ENCODE results near the gene FAM240A. TPM values are rescaled to one million over a fixed set of nuclear protein-coding genes. Genes with fewer than 3 reads are reported as not detected.

Gene FAM240A
- total RNA-seq, 1 donor from 2014 or later, result 0.10 TPM

DNA sequence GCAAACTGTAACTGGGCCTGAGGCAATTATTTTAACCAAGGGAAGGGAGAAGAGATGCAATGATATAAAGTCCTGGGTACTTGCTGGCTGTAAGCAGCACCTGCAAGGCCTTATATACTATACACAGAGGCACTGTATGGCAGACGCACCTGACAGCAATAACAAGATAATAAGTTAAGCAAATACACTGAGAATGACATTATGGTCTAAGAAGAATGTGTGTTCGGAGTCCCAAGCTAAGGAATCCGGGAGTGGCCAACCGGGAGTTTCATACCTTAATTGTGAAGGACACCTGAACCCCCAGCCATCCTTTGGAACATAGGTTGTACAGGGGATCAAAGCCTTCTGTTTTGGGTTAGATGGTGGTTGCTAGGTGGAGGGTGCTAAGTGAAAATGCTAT lies 13.7 kb downstream of the FAM240A start:
- DNase-seq, result no peak

DNA sequence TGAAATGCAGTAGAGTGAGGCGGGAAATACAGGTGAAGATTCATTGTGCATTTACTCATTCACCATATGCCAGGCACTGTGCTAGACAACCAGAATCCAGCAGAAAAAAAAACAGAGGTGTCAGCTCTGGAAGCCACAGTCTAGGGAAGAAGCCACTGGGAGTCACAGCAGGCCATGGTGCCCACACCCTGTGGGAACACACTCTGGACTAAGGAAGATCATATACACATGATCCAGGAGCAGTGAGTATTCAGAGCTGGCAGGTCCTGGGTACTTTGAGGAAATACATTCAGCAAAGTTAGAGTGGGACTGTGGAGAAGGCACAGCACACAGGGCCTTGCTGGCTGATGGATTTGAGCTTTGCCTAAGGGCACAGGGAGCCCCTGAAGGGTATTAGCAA lies 14.8 kb downstream of the FAM240A start:
- no peak for DNase-seq

DNA sequence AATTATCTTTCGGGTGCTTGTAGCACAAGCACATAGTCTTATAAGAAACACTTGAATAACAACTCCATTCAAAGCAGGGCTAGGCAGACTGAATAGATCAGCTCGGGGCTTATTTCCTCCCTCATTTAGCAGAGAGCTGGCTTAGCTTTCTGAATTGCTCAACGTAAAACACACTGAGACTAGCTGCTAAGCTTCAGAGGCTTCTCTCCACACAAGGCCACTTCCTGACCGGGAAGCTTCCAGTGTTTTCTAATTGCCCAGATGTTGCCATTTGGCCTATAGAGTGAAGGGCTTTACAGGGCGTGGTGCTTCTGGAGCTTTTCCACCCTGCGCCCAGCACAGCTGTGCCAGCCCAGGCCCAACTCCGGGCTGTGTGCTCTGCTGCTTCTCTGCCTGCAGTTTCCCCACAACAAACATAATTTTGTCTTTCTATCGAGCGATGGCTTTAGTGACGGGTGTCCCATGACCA lies 16.6 kb downstream of the FAM240A start:
- peak; percentile 94 for DNase-seq

DNA sequence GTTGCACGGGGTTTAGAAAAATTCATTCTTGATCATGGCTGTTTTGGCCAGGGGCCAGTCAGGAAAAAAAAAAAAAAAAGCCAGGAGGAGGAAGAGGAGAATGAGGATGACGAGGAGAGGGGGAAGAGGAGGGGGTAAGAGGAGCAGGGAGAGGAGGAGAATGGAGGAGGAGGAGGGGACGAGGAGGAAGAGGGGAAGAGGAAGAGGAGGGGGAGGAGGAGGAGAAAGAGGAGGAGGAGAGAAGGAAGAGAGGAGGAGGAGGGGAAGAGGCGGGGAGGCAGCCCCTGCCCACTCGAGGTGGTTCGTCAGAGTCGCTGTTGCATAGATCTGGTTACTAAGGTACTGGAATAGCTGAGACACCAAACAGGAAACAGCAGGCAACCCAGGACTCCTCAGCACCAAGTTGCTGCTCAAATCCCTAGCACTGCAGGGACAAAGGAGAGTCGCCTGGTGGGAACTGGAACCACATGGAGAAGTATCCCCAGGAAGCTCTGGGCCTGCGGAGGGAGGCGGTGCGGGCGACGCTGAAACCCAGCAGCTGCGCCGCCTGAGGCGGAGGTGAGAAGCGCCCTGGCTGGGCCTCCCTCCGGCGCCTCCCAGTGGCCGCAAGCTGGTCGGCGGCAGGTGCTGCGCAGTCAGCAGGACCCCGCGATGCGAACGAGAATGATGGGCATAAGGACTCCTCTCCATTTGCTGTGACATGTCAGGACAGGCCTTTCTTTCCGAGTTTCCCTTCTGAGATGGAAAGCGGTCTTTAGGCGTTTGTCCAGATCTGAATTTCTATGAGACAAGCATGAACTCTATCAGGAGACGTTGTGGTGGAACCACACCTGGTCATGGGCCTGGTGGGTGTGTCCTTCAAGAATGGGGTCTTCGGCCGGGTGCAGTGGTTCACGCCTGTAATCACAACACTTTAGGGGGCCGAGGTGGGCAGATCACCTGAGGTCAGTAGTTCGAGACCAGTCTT lies 17.5 kb downstream of the FAM240A start:
- peak; percentile 95 for DNase-seq

DNA sequence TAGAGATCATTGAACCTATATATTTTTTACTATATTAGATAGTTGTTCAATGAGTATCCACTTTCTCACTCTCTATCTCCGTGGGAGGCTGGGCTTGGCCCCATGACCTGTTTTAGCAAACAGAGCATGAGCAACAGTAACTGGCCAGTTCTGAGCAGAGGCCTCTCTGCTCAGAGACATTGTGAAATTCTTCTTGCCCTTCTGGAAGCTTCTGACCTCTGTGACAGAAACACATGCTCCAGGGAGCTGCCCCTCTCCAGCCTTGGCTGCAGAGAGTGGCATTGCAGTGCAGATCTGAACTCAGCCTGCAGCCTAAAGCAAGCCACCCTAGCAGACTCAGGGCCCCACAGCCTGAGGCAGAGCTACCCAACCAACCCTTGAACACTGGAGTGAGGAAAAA lies 20.5 kb downstream of the FAM240A start:
- DNase-seq, result no peak

DNA sequence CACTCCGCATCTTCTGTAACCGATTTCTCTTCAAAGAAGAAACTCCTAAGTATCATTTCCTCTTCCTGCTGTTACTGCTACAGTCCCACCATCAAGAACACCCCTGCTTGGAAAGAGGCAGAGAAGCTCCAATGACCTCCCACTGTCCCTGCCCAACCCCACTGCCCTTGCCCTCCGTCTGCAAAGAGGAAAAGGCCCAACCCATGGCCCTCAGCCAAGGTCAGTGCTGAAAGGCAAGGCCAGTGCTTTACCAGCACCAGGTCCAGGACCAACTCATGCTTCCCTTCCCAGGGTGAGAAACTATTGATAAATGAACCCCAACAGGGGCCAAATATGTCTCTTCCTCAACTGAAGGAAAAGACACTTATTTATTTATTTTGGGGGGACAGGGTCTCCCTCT lies 22.5 kb downstream of the FAM240A start:
- no peak for DNase-seq

DNA sequence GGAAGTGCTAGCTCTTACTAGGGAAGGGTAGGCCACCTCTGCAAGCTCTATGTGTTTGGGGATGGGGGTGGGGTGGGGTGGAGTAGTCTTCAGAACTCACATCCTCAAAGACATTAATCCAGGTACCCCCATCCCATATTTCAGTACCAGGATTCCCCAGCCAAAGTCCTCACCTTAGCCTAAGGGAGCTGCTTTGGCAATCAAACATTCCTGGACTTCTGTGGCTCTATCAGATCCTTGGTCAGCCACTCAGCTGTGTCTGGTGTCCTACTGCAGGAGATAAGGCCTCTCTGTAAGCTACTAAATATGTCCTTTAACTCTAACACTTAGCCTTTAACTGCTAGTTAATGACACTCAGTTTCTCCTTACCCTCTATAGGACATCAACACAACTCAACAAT lies 26.9 kb downstream of the FAM240A start:
- DNase-seq, result no peak

DNA sequence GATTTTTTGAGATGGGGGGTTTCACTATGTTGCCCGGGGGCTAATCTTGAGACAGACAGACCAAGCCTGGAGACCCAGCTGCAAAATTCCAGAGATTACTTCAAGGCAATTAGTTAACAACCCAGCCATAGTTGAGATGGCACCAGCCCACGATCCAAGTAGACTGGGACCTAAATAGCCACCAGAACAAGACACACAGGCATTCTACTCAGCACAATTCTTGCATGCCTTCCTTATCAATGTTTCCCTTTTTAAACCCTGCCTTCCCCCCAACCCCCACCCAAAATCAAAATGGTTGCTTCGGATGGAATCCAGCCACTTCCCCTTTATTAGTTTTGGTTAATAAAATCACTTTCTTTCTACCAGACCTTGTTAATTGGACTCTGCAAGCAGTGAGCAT lies 28.6 kb downstream of the FAM240A start:
- no peak for DNase-seq

DNA sequence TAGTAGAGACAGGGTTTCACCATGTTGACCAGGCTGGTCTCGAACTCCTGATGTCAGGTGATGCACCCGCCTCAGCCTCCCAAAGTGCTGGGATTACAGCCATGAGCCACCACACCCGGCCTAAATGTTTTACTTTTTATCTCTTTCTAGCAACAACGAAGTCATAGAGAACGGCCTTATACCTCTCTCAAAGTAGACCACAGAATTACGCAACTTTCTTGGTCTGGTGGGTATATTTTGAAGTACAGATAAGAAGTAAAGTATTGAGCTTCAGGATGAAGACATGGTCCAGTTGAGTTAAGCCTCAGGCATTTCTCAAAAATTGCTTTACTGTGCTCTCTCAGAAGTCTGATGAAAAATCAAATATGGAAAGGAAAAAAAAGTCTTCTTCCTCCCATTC lies 30.6 kb downstream of the FAM240A start:
- DNase-seq, result no peak

DNA sequence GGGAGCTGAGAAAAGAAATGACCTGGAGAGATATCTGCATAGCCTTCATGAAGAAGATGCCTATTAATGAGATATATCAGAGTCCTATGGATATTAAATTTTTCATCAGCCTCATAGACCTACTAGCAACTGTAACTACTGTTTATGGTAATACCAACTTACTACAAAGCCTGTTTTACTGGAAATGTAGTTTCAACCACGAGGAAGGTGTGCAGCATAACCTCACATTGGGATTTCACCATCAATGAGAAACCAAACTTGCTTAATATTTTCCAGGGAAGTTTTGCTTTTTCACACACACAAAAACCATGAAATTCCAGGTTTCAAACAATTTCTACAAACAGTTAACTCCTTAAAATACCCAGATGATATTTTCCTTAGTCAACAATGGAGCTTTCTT lies 31.4 kb downstream of the FAM240A start:
- no peak for DNase-seq

DNA sequence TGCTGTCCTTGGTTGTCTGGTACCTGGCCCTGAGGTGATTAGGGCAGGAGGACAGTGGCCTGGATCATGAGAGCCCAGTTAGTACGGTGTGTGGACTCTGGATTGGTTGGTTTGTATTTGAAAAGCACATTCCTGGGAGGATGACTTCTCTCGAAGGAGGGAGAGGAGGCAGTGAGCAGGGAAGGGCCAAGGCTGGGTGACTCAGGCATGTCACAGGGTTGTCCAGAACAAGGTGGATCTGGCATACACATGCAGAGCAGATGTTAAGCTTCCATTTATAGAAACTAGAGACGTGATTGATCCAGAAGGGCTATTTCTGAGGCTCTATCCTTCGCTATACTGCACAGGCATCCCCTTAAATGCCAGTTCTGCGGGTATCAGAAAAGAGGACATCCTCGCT lies 34.4 kb downstream of the FAM240A start:
- DNase-seq, result no peak

DNA sequence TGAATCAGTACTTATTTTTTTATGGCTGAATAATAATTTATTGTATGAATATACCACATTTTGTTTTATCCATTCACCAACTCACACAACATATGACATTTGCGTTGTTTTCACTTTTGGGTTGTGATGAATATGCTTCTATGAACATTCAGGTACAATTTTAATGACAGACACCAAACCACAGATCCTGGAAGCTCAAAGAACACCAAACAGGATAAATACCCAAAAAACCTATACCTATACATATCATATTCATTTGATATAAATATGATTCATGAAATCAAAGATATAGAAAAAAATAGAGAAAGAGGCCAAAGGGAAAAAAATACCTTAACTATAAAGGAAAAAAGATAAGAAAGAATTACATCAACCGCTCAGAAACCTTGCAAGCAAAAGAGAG lies 35.8 kb downstream of the FAM240A start:
- DNase-seq, result no peak

DNA sequence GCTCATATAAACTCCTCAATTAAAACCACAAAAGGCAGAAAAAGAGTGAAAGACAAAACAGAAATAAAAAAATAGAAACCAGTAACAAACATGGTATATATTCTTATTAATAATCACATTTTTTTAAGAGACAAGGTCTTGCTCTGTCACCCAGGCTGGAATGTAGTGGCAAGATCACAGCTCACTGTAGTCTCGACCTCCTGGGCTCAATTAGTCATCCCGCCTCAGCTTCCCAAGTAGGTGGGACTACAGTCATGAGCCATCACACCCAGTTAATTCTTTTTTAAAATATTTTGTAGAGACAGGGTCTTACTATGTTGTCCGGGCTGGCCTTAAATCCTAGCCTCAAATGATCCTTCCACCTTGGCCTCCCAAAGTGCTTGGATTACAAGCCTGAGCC lies 37.1 kb downstream of the FAM240A start:
- no peak for DNase-seq

DNA sequence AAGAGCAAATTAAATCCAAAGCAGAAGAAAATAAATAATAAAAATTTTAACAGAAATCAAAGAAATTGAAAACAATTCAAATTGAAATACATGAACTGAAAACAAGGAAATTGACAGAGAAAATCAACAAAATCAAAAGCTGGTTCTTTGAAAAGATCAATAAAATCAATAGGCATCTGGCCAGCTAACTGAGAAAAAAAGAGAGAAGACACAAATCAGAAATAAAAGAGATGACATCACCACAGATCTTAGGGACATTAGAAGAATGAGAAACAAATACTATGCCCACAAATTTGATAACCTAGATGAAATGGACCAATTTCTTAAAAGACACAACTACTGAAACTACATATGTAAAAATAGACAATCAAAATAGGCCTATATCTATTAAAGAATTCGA lies 38.8 kb downstream of the FAM240A start:
- no peak for DNase-seq

DNA sequence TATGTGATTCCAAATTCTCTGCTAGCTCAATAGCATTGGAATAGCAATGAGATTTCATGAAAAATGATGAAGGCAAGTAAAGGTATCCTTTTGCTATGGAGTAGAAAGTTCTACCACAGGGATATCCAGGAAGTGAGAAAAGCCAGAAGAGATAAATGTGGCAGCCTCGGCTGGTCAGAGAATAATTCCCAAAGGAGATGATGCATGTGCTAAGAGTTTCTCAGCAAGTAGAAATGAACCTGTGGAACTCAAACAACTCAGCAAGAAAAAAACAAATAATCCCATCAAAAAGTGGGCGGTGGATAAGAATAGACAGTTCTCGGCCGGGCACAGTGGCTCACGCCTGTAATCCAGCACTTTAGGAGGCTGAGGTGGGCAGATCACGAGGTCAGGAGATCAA lies 42.9 kb downstream of the FAM240A start:
- DNase-seq, result no peak

DNA sequence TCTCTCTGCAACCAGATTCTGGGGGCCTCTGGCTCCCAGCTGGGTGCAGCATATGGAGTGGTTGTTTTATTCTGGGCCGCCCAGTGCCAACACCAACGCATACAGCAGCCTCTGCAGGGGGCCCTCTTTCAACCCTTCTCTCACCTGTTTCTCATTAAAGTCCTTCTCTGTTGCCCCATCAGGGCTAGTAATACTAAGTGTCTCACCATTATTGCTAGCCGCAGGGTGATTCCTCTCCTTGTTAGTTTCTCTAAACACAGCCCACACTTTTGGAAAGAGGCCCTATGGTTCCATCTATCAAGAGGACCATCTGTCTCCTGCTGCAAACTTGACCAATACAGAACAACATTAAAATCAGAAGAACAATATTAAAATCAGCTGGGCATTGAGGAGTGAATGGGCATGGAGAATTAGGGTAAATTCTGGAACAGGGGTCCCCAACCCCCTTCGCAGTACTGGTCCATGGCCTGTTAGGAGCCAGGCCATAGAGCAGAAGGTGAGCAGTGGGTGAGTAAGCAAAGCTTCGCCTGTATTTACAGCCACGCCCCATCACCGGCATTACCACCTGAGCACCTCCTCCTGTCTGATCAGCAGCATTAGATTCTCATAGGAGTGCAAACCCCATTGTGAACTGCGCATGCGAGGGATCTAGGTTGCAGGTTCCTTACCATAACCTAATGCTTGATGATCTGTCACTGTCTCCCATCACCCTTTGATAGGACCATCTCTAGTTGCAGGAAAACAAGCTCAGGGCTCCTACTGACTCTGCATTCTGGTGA lies 44.6 kb downstream of the FAM240A start:
- no peak for DNase-seq

DNA sequence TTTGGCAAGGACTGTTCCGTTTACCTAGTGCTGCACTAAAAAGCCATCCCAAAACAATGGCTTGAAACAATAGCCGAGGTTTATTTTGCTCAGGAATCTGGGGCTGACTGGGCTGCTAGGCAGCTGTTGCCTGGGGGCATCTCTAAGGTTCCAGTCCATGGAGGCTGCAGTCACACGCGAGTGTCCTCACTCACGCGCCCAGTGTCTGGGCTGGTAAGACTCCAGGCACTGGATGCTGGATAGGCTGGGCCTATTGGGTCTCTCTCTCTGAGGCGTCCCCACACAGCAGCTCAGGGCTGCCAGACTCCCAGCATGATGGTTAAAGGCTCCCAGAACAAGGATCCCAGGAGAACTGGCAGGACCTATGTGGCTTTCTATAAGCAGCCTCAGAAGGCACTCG lies 47.0 kb downstream of the FAM240A start:
- no peak for DNase-seq

DNA sequence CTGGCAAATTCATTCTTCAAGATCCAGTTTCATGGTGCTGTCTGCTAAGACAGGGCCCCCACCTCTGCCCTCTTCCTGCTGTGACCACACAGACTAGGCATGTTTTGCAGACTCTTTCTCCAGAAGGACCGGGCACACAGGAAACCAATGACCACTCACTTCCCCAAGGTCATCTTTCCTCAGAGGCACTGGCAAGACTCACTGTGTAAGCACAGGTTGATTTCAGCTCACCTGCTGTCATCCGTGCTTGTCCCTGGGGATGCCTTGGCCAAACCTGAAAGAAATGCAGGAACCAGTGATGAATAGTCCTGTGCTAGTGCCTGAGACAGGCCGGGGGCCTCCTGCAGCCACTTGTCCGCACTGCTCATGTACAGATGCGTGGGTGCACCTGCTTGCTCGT lies 47.7 kb downstream of the FAM240A start:
- no peak for DNase-seq

DNA sequence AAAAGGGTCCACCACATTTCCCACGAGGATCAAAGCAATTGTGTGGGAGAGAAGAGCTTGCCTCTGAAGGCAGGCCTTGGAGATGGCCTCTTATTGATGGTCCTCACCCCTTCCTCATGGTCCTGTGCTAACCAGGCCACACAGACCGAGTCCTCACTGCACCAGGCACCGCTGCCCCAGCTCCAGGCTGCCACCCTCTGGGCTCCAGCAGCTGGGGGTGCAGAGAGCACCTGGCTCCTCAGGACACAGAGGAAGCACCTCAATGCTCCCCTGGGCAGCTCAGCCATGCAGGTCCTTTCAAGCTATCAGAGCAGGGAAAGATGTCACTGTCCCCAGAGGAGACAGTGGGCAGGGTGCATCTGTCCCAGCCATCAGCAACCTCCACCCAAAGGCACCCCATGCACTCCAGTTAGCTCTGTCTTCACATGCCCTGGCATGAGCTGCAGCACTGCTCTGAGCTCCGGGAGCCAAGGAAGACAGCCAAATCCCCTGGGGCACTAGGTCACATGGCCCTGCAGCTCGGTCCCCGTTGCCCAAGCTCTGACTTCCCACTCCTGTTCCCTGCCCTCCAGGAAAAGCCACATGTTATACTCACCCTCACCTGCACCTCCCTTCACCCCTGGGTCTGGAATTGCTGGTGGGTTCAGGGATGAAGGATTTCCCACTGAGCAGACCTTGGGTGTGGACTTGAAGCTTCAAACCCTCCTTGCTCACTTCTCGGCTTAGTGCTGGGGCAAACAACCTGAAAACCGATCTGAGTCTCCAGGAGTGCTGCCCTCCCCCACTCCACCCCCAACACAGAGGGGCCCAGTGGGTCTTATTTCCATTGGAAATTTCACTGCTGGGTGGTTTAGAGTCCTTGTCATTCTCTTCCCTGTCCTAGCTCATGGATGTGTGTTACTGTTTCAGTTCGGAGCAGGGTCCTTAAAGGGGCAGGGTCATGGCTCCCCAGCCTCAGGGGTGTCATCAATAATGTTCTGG lies 48.5 kb downstream of the FAM240A start:
- DNase-seq, result peak; percentile 29

DNA sequence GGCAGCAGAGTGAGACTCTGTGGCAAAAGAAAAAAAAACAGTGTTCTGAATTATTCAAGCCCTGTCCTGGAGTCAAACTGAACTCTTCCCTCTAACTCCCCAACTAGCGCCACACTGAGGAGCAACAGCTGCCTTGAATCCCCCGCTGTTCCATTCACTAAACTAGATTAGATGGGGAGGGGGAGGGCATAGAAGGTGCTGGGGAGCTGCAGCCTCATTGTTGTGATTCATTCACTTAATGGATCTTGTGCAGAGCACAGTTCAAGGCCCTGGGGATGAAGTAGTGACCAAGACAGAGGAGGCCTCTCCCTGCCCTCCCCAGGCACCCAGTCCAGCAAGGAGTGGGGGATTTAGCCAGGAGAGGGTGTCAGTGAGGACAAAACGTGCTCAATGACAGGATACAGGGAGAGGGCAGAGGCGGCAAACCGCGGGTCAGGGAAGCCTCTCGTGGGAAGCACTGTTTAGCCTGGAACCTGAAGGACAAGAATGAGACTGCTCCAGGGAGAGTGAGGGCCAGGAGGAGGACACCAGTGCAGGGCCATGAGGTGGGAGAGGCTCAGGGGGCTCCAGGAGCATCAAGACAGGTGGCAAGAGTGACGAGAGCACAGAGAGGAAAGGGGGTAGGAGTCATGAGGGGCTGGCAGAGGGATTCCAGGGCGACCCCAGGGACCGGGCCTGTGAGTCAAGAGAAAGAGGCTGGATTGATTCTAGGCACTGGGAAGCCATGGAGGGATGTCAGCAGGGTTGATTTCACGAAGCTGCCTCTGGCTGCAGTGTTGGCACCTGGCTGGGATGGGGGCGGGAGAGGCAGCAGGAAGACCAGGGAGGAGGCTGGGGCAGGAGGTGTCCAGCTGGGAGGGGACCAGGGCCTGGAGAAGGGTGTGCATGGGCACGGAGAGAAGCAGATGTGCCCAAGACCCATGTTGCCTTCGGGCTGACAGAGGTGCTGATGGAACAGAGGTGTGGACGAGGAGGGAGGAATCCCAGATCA lies 49.7 kb downstream of the FAM240A start:
- no peak for DNase-seq

All from tongue (tissue), 2 donors.